GM18907 (cell line): ENCODE data around the gene SRCIN1.
"Not testable (repeated sequence)": the region's sequence is repeated elsewhere in the genome, so short reads cannot be mapped to it uniquely, and the experiment has no call there.

ENCODE experiments used
- ATAC-seq: cut with Tn5 transposase; IDR thresholded peaks from one replicate; pipeline ENCODE4 v1.9.1; 2021; ENCODE audit warnings: mild to moderate bottlenecking, moderate library complexity; ENCODE audit not compliant: unreplicated experiment

Gene SRCIN1

DNA sequence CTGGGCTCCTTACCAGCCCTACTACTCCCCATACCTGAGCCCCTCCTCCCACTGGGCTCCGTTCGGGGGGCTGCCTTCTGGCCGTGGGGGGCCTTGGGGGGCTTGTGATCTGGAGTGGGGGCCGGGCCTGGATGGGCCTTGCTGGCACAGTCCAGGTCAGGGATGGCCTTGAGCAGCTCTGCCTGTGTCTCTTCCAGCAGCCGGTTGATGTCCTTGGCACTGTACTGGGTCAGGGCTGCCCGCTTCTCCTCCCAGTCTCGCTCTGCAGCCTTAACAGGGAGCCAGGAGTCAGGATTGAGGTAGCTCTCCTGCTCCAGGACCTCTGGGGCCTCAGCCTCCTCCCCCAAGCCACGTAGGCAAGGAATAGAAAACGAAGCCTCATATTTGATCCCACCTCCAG lies 54.6 kb downstream of the SRCIN1 start:
- ATAC-seq: no peak

DNA sequence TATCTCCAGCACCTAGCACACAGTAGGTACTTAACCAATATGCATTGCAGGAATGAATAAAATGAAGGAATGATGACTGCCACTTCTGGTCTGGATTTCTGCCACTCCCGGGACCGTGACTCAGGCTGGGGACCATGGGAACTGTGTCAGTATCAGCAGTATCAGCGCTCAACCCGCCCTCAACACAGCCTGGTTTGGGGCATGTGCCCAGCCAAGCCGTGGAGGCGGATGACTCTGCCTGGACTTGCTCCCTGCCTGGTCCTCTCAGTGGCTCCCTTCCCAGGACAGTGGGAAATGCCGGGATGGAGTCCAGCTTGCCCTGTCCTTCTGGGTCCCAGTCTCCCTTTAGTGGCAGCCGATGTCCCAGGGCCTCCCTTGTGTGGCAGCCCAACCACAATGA lies 55.1 kb downstream of the SRCIN1 start:
- no peak for ATAC-seq

- ATAC-seq: no peak
These were observed 56.5 kb downstream of the SRCIN1 start for GRCh38 chr17:38549285-38549684.

- no peak for ATAC-seq
These were observed 58.3 kb downstream of the SRCIN1 start for GRCh38 chr17:38547444-38547843.

- no peak for ATAC-seq
These were observed 59.4 kb downstream of the SRCIN1 start for GRCh38 chr17:38546396-38546795.

GRCh38 chr17:38545531-38546225 lies 60.1 kb downstream of the SRCIN1 start:
- no peak for ATAC-seq

DNA sequence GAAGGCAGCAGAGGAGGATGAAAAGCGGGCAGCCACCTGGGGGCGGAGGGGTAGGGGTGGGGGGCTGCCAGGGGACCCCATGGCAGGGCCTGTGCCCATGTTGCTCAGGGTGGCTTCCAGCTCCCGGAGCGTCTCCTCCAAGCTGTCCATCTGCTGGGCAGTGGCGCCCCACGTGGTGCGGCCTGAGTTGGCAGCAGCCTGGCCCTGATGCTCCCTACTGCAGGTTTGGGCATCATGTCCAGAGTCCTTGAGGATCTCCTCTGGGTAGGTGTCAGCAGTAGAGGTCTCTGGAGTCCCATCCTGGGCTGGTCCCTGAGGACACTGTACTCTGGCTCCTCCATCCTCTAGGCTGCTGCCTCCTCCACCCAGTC lies 60.9 kb downstream of the SRCIN1 start:
- no peak for ATAC-seq

DNA sequence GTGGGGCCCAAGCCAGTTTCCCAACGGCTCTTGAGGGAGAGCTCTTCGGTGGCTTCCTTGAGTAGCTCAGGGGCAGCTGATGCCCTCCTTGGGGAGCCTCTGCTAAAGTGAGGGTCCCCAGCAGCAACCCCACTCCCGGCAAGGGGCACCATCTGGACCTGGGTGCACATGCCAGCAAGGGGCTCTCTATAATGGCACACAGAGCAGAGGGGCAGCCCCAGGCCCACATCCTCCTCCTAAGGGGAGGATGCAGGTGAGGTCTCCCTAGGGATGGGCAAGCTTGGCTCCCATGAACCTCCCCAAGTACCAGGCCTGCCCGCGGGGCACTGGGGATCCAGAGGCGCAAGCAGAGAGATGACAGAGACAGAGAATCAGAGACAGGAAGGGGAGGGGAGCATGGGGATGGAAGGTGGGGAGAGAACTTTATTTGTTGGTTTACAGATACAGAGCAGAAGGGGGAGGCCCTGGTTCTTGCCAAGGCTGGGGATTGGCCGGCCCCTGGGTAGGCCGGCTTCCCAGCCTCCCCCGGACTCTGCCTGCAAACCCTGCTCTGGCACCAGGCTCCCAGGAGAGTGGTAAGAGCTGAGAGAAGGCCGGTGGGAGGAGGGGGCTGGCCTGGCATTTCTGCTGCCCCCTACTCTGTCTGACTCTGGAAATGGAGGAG lies 61.4 kb downstream of the SRCIN1 start:
- no peak for ATAC-seq

- no peak for ATAC-seq
These were observed 62.2 kb downstream of the SRCIN1 start for GRCh38 chr17:38543403-38544174.

- ATAC-seq: no peak
These were observed 63.5 kb downstream of the SRCIN1 start for GRCh38 chr17:38542286-38542685.

GRCh38 chr17:38541281-38541680 lies 64.5 kb downstream of the SRCIN1 start:
- ATAC-seq: no peak

- ATAC-seq: no peak
These were observed 65.2 kb downstream of the SRCIN1 start for GRCh38 chr17:38540514-38541045.

DNA sequence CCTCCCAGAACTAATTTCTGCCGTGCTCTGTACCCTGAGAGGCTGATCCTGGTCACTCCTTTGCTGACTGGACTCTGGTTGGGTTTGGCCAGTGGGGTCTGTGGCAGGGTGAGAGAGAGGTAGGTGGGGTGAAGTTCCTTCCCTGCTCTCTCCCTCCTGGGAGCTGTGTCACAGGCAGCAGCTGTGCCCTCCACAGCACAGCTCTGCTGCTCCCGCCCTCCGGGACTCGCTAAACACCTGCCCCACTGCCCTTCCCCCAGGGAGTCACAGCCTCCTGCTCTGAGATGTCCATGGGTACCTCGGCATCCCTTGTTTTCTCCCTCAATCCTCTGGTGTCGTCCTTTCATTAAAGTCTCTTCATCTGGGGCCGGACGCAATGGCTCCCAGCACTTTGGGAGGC lies 66.4 kb downstream of the SRCIN1 start:
- no peak for ATAC-seq

DNA sequence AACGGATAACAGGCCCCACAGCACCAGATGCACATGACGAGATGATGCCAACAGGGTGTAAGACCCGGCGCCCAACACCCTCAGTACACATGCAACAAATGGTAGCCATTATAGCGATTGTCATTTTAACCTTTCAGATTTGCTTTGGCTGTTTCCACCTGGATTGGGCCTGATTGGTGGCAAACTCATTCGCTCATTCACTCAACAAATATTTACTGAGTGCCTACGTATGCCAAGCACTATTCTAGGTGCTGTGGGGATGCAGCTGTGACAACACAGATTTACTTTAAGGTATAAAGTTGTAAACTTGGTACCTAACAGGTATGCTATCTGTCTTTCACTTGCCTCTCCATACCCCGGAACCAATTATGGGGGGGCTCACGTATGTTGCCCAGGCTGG lies 66.8 kb downstream of the SRCIN1 start:
- no peak for ATAC-seq

- no peak for ATAC-seq
These were observed 69.1 kb downstream of the SRCIN1 start for GRCh38 chr17:38536661-38537060.

DNA sequence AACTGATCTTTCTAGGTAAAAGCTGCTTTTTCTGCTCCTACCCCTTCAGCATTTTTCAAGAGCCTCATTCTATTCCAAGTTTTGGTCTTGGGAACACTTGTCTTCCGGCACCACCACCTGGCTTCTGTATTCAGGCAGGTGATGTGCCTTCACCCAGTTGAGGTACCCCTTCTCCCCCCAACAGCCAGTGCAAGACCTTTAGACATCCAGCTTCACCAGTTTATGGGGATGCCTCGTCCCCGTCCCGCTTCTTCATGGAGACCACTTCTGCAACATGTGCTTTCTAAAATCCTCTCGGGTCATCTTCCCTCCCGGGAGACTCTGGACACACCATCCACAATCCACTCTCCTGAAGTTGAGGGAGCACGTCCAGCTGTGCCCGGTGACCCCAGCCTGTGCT lies 69.9 kb downstream of the SRCIN1 start:
- ATAC-seq: no peak

- ATAC-seq: no peak
These were observed 71.3 kb downstream of the SRCIN1 start for GRCh38 chr17:38534498-38534885.

- ATAC-seq: no peak
These were observed 71.8 kb downstream of the SRCIN1 start for GRCh38 chr17:38533866-38534497.

GRCh38 chr17:38533241-38533640 lies 72.5 kb downstream of the SRCIN1 start:
- ATAC-seq: no peak

DNA sequence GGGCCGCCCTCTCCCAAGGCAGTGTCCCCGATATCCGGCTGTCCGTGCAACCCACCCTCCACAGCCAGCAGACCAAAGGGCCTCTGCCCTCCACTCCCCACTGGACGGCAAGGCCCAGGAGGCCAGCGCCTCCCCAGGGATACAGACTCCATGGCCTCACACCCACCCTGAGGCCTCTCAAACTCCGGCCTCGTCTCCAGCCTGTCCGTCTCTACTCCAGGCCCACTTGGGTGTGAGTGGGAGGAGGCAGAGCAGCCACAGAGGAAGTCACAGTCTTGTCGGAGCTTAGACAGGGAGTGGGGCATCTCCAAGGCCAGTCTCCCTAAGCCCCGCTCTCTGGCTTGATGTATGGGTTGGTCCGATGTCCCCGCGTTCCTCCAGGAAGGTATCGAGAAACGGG lies 73.3 kb downstream of the SRCIN1 start:
- ATAC-seq: no peak

GRCh38 chr17:38531761-38532160 lies 74.0 kb downstream of the SRCIN1 start:
- ATAC-seq: not testable (repeated sequence)
